Activated naive CD8-positive, alpha-beta T cell treated with anti-CD3 and anti-CD28 coated beads, Interleukin-2, amount 50 U/mL, for 16 hours (primary cell): ENCODE results near the gene ENTR1.

Source experiments
- DNase-seq: peaks from one replicate; pipeline ENCODE4 v3.0.0-alpha.2; 2020; ENCODE audit warnings: low read depth, low spot score

ENTR1 gene

GRCh38 chr9:136397643-136398042 is 12.8 kb downstream of the ENTR1 start:
- no peak for DNase-seq

DNA sequence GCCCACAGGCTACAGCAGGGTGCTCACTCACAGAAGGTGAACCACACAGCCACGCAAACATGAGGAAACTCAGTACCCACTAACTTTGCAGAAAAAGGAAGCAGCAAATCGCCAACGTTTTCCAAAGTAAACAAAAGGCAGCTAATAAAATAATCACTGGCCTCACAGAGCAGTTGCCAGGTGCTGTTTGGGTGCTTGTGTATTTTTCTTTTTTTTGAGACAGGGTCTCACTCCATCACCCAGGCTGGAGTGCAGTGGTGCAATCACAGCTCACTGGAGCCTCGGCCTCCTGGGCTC is 14.2 kb downstream of the ENTR1 start:
- DNase-seq, result no peak

DNA sequence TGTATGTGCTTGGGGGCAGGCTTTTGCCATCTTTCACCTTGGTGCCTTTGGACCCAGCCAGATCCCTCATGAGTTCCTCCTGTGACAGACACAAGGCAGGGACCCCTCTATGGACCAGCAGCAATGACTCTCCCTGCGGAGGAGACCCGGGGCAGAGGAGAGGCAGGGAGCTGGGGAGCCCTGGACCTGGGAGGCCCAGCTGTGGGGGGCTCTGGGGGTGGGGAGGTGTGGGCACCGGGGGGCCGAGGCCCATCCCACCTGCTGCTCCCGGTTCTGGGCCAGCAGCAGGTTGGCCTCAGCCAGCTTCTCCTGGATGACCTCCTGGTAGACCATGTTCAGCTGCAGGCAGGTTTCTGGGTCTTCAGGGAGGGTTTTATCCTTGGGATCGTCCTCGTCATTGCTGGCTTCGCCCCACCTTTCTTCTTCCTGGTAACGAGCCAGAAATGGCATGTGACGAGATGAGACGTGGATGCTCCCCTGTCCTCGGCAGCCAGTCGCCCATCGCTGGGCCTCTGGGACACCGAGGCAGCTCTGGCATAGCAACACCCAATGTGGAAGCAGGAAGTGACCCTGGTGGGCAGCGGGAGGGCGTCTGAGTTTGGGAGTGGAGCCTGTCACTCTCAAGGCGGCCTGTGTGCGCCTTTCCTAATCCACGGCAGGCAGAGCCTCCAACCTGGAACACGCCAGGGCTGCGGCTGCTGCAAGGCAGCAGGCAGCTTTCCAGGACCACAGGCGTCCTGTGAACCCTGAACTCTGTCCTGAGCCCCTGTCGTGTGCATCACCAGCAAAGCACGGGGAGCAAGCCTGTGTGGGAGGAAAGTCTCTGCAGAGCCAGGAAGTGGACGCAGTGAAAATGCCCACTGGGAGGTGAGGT is 14.8 kb downstream of the ENTR1 start:
- DNase-seq, result no peak

DNA sequence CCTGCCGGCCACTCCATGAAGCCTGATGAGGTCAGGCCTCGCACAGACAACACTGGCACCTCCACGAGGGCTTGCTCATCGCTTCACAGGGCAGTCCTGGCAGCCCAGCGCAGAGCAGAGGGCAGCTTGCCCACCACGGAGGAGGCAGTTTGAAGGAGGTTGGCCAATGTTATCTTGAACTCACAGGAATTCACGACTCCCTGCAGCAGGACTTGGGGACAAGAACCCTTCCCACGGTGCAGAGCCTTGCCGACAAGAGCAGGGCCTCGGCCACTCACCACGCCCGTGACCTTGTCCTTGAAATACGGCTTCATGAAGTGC is 15.4 kb downstream of the ENTR1 start:
- no peak for DNase-seq

DNA sequence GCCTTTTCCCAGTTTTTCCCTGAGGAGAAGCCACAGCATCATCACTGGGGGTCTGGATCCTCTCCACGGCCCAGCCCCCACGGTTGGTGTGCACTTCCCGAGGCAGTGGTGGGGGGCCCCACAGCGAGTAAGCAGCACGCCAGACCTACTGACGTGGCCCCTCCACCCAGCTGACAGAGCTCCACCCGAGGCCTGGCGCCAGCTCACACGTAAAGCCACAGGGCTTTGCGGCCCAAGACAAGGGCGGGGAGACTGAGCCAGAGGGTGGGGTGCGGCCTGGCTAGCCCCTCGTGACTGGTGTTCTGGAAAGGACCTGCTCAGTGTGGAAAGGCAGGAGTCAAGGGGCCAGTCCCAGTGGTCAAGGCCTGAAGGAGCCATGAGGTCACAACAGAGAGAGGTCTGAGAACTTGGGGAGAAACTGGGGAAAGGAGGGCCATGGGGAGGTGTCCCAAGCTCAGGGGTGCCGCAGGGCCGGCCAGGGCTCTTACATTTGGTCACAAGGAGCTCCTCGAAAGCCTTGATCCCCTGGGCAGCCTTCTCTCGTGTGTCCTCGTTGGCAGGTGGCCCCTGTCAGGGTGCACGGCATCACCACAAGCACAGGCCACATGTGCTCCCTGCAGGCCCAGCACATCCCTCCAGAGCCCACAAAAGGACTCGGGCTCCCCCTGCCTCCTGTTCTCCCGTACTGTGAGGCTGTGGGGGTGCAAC is 15.9 kb downstream of the ENTR1 start:
- no peak for DNase-seq

- no peak for DNase-seq
Measured at GRCh38 chr9:136393531-136393930, 16.9 kb downstream of the ENTR1 start.

- no peak for DNase-seq
Measured at GRCh38 chr9:136392538-136393449, 17.6 kb downstream of the ENTR1 start.

- no peak for DNase-seq
Measured at GRCh38 chr9:136391737-136392537, 18.5 kb downstream of the ENTR1 start.

DNA sequence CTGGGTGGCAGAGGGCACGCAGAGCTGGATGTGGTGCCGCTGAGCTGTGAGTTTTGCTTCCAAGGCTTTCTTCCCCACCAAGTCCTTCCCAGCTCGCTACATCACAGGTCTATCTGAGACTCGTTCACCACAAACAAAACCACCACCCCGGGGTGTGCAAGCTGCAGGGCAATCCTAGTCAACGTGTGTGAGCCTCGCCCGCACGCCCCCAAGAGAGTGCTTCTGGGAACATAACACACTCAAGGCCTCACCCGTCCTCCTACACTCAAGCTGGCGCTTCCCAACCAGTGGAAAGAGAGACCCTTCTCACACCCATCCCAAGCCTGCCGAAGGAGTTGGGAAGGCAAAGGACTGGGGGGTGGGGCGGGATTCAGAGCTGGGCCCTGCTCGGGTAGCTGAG is 21.0 kb downstream of the ENTR1 start:
- DNase-seq, result no peak

DNA sequence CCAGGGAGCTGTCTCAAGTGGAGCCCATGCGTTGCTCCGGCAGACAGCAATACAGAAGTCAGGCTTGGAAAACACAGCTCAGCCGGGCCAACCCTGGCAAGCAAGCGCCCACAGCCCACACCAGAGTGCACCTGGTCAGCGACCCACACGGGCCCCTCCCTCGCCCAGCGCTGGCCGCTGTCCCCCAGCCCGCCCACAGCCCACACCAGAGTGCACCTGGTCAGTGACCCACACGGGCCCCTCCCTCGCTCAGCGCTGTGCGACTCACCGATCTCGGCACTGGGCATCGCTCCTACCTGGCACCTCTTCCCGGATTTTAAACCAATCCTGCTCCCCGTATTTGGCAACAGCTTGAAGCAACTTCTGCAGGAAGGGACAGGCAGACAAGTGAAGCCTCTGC is 23.2 kb downstream of the ENTR1 start:
- no peak for DNase-seq

- no peak for DNase-seq
Measured at GRCh38 chr9:136386018-136386417, 24.4 kb downstream of the ENTR1 start.

- no peak for DNase-seq
Measured at GRCh38 chr9:136385015-136385414, 25.4 kb downstream of the ENTR1 start.

- DNase-seq, result no peak
Measured at GRCh38 chr9:136383436-136383835, 27.0 kb downstream of the ENTR1 start.

DNA sequence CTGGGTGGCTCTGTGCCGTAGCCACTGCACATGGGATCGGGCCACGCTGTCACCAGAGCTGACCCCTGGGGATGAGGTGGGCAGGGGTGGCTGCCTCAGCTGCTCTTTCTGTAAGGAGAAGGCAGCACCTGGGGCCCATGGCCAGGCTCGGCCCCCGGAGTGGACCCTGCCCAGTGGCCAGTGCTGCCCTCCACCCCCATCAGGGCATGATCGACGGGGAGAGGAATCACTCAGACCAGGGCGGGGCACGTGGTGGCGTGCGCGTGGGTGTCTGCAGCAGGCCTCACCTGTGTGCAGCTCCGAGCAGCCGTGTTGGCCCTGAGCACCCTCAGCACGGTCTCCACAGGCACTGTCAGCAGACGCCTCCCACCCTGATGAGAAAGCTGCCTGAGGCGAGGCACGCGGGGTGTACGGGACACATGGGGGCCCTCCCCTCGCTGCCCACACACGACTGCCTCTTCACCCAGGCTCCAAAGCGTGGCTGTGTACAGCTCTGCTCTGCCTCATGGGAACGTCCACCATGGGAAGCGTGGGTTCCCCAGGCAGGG is 28.4 kb downstream of the ENTR1 start:
- no peak for DNase-seq

DNA sequence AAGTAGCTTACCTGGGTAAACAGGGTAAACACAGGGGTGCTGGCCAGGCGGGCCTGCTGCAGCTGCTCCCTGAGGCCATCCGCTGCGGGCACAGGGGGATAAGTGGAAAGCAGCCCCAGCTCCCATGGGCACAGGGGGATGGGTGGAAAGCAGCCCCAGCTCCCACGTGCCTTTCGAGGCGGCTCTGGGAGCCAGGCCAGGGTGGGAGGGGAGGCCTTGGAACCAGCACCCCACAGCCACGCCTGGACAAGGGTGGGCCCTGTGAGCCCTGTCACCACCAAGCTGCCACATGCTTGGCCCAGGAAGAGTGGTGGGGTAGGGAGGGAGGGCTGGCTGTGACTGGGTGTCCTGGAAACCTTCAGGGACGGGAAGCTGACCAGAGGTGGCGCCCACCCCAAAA is 29.1 kb downstream of the ENTR1 start:
- DNase-seq, result no peak

DNA sequence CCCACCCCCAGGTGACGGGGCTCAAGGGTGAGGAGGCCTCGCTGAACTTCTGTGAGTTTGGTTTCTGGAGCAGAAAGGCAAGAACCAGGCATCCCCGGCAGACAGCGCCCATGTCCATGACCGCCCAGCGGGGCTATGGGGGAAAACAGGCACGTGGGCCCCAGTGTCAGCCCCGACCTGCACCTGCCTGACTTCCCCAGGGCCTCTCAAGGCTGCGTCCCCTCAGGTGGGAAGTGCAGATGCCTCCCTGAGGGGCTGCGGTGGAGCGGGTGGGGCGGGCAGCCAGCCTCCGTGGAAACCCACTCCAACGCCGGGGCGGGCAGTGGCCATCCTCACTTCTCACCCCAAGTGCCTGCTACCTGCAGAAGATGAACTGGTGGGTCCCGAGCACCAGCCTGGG is 30.0 kb downstream of the ENTR1 start:
- no peak for DNase-seq

GRCh38 chr9:136379891-136380290 is 30.5 kb downstream of the ENTR1 start:
- DNase-seq, result no peak

DNA sequence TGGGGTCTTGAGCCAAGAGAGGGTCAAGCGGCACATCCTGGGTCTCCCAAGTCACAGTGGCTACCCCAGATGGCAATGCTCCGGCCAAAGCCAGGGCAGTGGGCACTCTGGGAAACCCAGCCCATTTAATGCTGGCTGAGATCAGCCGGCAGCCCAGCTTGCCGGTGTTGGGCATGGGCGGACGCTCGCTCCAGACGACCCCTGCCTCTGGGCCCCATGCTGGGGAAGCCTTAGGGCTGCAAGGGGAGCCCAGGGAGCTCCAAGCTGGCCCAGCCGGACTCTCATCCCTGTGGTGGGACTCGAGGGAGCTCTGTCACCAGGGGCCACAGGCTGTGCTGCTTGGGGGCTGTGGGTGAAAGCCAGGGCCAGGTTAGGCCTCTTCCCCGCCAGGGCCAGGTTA is 31.0 kb downstream of the ENTR1 start:
- no peak for DNase-seq

- DNase-seq, result no peak
Measured at GRCh38 chr9:136379003-136379287, 31.5 kb downstream of the ENTR1 start.

DNA sequence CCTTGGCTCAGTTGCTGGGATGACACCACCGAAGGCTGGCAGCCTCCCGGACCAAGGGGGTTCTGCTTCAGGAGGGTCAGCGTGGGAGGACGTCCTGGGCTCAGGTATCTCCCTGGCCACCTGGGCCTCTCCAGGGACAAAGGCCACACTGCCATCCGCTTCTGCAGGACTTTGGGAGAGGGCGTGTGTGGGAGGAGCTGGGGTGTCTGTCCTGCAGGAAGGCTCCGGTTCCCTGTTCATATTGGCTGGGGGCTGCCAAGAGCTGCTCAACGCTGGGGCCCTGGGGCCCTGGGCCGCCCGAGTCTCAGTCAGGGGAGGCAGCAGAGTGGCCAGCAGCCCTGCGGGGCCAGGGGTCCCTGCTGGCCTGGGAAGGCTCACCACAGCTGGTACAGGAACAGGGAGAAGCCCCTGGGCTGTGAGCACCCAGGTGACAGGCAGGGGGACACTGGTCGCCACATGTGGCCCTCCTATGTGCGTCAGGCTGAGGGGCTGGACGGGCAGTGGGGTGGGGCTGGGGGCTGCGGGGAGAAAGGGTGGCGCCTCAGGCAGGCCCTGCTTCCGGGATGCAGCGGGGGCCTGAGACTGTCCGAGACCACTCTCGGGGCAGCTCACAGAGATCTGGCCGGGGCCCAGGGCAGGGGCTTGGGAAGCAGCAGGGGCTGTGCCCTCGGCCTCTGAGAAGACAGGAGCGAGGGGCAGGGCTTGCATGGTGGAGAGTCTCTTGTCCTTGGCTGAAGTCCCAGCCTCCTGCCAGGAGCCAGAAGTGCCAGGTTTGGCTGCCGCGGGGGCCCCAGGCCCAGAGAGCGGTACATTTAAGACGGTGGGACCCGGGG is 32.0 kb downstream of the ENTR1 start:
- DNase-seq, result no peak
